IMR-90 (cell line): ENCODE measurements around the gene C10orf105. TPM values are rescaled to one million over a fixed set of nuclear protein-coding genes. Genes with fewer than 3 reads are reported as not detected.

ENCODE experiments used
- ATAC-seq: fragments of 200-7000 bp; cut with Tn5 transposase; 2 replicates; pipeline ENCODE4 v1.9.1; 2020; ENCODE audit warnings: low read depth, mild to moderate bottlenecking, moderate library complexity
- BruUV-seq: library from RNA; stranded (reverse); fragments of 400-500 nt; replicated peaks from 2 replicates; lab custom pipeline; 2021; lab: Mats Ljungman, UMichigan
- CTCF ChIA-PET: fragments of 300-600 bp; formaldehyde crosslinking; extraction: SDS; loops from one replicate; lab custom pipeline; 2021; ENCODE audit warnings: antibody characterized with exemption; lab: Yijun Ruan, JAX
- POLR2A ChIA-PET: fragments of 300-600 bp; sonication (Branson Sonifier 250); formaldehyde crosslinking; loops from one replicate; lab custom pipeline; 2022; ENCODE audit warnings: antibody characterized with exemption; ENCODE audit not compliant: unreplicated experiment; lab: Charles Lee
- DNase-seq: peaks from one replicate; pipeline ENCODE4 v3.0.0; 2013
- H2AFZ ChIP-seq: replicated peaks from 2 replicates; pipeline ENCODE3; 2013; ENCODE audit warnings: low read length, mild to moderate bottlenecking; ENCODE audit not compliant: poor library complexity
- H2AK5ac ChIP-seq: 2 replicates; pipeline ENCODE4 v1.6.1; 2013; ENCODE audit warnings: low read depth, low read length, inconsistent platforms
- H2AK9ac ChIP-seq: replicated peaks from 2 replicates; pipeline ENCODE3; 2013; ENCODE audit warnings: mild to moderate bottlenecking, low read depth, low read length, moderate library complexity; ENCODE audit not compliant: poor library complexity
- H2BK120ac ChIP-seq: 2 replicates; pipeline ENCODE4 v1.6.1; 2013; ENCODE audit warnings: low read depth, low read length, inconsistent platforms
- H2BK15ac ChIP-seq: 3 replicates; pipeline ENCODE4 v1.6.1; 2013; ENCODE audit warnings: low read depth, low read length, inconsistent platforms
- H2BK20ac ChIP-seq: 2 replicates; pipeline ENCODE4 v1.6.1; 2013; ENCODE audit warnings: low read depth, mild to moderate bottlenecking, inconsistent platforms, low read length, moderate library complexity
- H2BK5ac ChIP-seq: 2 replicates; pipeline ENCODE4 v1.6.1; 2013; ENCODE audit warnings: mild to moderate bottlenecking, low read depth, low read length, inconsistent platforms; ENCODE audit not compliant: poor library complexity, severe bottlenecking
- H3K14ac ChIP-seq: replicated peaks from 2 replicates; pipeline ENCODE4 v1.6.1; 2013; ENCODE audit warnings: low read depth, low read length, inconsistent platforms
- H3K18ac ChIP-seq: 2 replicates; pipeline ENCODE4 v1.6.1; 2013; ENCODE audit warnings: low read depth, low read length, control low read depth
- H3K23ac ChIP-seq: 2 replicates; pipeline ENCODE4 v1.6.1; 2013; ENCODE audit warnings: low read depth, low read length, inconsistent platforms
- H3K27ac ChIP-seq: 2 replicates; pipeline ENCODE4 v1.5.1; 2013; ENCODE audit warnings: mild to moderate bottlenecking, control low read depth, low read length; ENCODE audit not compliant: insufficient read depth
- H3K27me3 ChIP-seq: 2 replicates; pipeline ENCODE4 v1.6.1; 2013; ENCODE audit warnings: low read length; ENCODE audit not compliant: control insufficient read depth, insufficient read depth
- H3K36me3 ChIP-seq: 2 replicates; pipeline ENCODE4 v1.6.1; 2013; ENCODE audit warnings: low read length, mixed read lengths; ENCODE audit not compliant: control insufficient read depth, insufficient read depth
- H3K4ac ChIP-seq: 2 replicates; pipeline ENCODE4 v1.6.1; 2013; ENCODE audit warnings: low read depth, low read length, inconsistent platforms
- H3K4me1 ChIP-seq: 2 replicates; pipeline ENCODE4 v1.6.1; 2013; ENCODE audit warnings: low read length, mixed read lengths; ENCODE audit not compliant: control insufficient read depth, insufficient read depth
- H3K4me2 ChIP-seq: 2 replicates; pipeline ENCODE4 v1.6.1; 2013; ENCODE audit warnings: low read depth, mild to moderate bottlenecking, control low read depth, low read length, moderate library complexity
- H3K4me3 ChIP-seq: 2 replicates; pipeline ENCODE4 v1.5.1; 2013; ENCODE audit warnings: low read depth, mild to moderate bottlenecking, control low read depth, low read length, moderate library complexity; ENCODE audit not compliant: insufficient read depth
- H3K56ac ChIP-seq: 2 replicates; pipeline ENCODE4 v1.6.1; 2013; ENCODE audit warnings: low read length, inconsistent platforms; ENCODE audit not compliant: insufficient read depth; ENCODE audit errors: extremely low read depth
- H3K79me1 ChIP-seq, 2 experiments: 2 replicates each; pipeline ENCODE4 v1.6.1; 2013; ENCODE audit warnings: low read length in 2 of 2, inconsistent platforms in 1 of 2, low read depth in 1 of 2
- H3K9ac ChIP-seq: 2 replicates; pipeline ENCODE4 v1.6.1; 2013; ENCODE audit warnings: low read depth, low read length, control low read depth
- H3K9me1 ChIP-seq: 2 replicates; pipeline ENCODE4 v1.6.1; 2013; ENCODE audit warnings: low read length, inconsistent platforms; ENCODE audit not compliant: insufficient read depth
- H3K9me3 ChIP-seq: 2 replicates; pipeline ENCODE4 v1.6.1; 2013; ENCODE audit warnings: low read length; ENCODE audit not compliant: control insufficient read depth, insufficient read depth
- H4K20me1 ChIP-seq: 2 replicates; pipeline ENCODE4 v1.6.1; 2013; ENCODE audit warnings: low read length, inconsistent platforms; ENCODE audit not compliant: insufficient read depth
- H4K5ac ChIP-seq: 2 replicates; pipeline ENCODE4 v1.6.1; 2013; ENCODE audit warnings: mild to moderate bottlenecking, low read depth, low read length, control low read depth
- H4K8ac ChIP-seq, 2 experiments: 2 replicates each; pipeline ENCODE4 v1.6.1; 2013; ENCODE audit warnings: low read depth in 2 of 2, low read length in 2 of 2, control low read depth in 1 of 2, inconsistent platforms in 1 of 2
- H4K91ac ChIP-seq: 2 replicates; pipeline ENCODE4 v1.6.1; 2013; ENCODE audit warnings: low read depth, low read length, inconsistent platforms; ENCODE audit not compliant: insufficient read depth
- CEBPB ChIP-seq: IDR thresholded peaks from 2 replicates; pipeline ENCODE4 v1.6.1; 2012; ENCODE audit warnings: low read depth, low read length, improper control_type of control experiment
- RAD21 ChIP-seq: IDR thresholded peaks from 2 replicates; pipeline ENCODE4 v1.6.1; 2012; ENCODE audit warnings: low read length, improper control_type of control experiment
- RFX5 ChIP-seq: IDR thresholded peaks from 2 replicates; pipeline ENCODE4 v1.8.0; 2012; ENCODE audit warnings: low read depth, mild to moderate bottlenecking, low read length, moderate library complexity
- WGBS, 2 experiments: methylation state at CpG; one replicate each; pipeline versions ENCODE4 v1.1.5 to v1.1.7; 2013; ENCODE audit warnings: missing lambda C conversion rate in 2 of 2; ENCODE audit not compliant: insufficient read length in 1 of 2; ENCODE audit errors: extremely low coverage in 2 of 2; 5-methylcytosine and 5-hydroxymethylcytosine counted together
- dilution Hi-C: fragments of 300-500 bp; cut with HindIII; formaldehyde crosslinking; loops from one replicate; pipeline ENCODE4 v1.14.3; 2018; ENCODE audit warnings: low sequenced_read_pairs; ENCODE audit not compliant: unreplicated experiment
- in situ Hi-C: fragments of 300-500 bp; cut with MboI; formaldehyde crosslinking; loops from 3 replicates; pipeline ENCODE4 v1.14.3; 2019; ENCODE audit warnings: low sequenced_read_pairs, inconsistent platforms, mixed read lengths
- intact Hi-C: fragments of 100-400 bp; cut with micrococcal nuclease; formaldehyde crosslinking; loops from 2 replicates; pipeline ENCODE4 v1.10.0; 2022
- polyA plus RNA-seq, 3 experiments: library from polyadenylated mRNA; depleted of rRNA; stranded (reverse); fragments of >200 nt; gene quantifications; 2 replicates each; pipeline ENCODE4 v1.2.3, GENCODE V29; 2012; ENCODE audit warnings: low replicate concordance in 1 of 3
- total RNA-seq: library from RNA; depleted of rRNA; stranded (reverse); fragments of >200 nt; gene quantifications from 2 replicates; pipeline ENCODE4 v1.2.3, GENCODE V29; 2012

Gene C10orf105
- total and polyA plus RNA-seq, 2 of the 4 experiments (the other 2 are of a cell fraction) = under 0.01 TPM; not detected in 1

DNA sequence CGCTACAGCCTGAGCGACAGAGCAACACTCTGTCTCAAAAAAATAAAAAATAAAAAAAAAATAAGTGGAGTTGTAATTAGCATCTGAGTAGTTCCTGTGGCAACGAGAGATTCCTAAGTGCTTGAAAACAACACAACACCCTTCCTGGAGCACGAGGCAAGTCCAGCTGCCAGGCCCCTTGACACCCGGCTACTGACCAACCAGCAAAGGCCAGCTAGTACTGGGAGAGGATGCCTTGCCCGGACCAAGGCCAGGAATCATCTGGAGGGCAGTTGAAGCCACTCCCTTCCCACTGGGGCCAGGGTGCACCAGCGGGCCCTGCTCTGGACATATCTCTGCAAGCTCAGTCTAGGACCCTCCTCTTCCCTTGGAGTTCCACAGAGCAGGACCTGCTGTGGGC lies 536 bp downstream of the C10orf105 start:
- Histone ChIP-seq H4K8ac (no peak overlapping the region), H3K4me1 (peaks cover 16% of the 10 kb centered on the region), H2BK5ac (no peak overlapping the region), H3K4ac (no peak overlapping the region), H3K56ac (no peak overlapping the region), H2AK9ac (no peak overlapping the region), H3K9ac (no peak overlapping the region), H3K18ac (no peak overlapping the region; the same call in 1 of the 2 replicates), H3K23ac (no peak overlapping the region), H3K79me1 (no peaks in the 10 kb centered on the region), H2BK20ac (no peak overlapping the region), H2BK15ac (no peak overlapping the region), H3K4me3 (no peak overlapping the region), H4K5ac (no peak overlapping the region), H2AK5ac (no peak overlapping the region), H3K9me1 (no peaks in the 10 kb centered on the region), H2BK120ac (no peak overlapping the region), H3K14ac (no peak overlapping the region), H3K4me2 (no peak overlapping the region), H4K91ac (no peak overlapping the region), H3K27me3 (peaks cover 13% of the 10 kb centered on the region), H3K27ac (no peak overlapping the region), H2AFZ (no peak overlapping the region), H3K36me3 (no peaks in the 10 kb centered on the region), H3K9me3 (no peaks in the 10 kb centered on the region; the same call in 1 of the 2 replicates), H4K20me1 (no peaks in the 10 kb centered on the region)
- intact Hi-C loops = no loop called here
- BruUV-seq = no TSS peak
- in situ Hi-C loops = no loop called here
- dilution Hi-C loops = no loop called here
- ATAC-seq (no peak), DNase-seq (no peak)
- no peak for TF ChIP-seq RFX5
- no peak for TF ChIP-seq CEBPB
- TF ChIP-seq RAD21 = no peak
- WGBS, 2 experiments = 100% methylated on average over 1 of the region's 7 CpGs; no CpG with 5 or more reads in 1 of the 2 experiments
- ChIA-PET CTCF (interaction anchor here (0.6 to 0.7 kb wide), 4 partner anchors 44 to 92 kb away, joined by 3 to 8 read pairs (median 4); no protein-coding TSS in a partner anchor), POLR2A (no interaction called here)
